ENCODE data around the gene LY6G5C.

Gene LY6G5C

GRCh38 chr6:31683591-31683990 is 2.7 kb upstream of the LY6G5C start:
- POLR2A ChIA-PET = interaction anchor here (0.9 to 2.2 kb wide), 8 partner anchors 8 to 147 kb away, joined by 3 to 8 read pairs (median 4); partner anchors contain the start of genes ABHD16A, HSPA1A, HSPA1B and HSPA1L
- DNase-seq (ENCODE audit: extremely low spot score) = no peak
- CTCF ChIA-PET = interaction anchor here (0.8 kb wide), 1 partner anchor 54 kb away, joined by 3 read pairs; no protein-coding TSS in a partner anchor
- no peak for TF ChIP-seq ZNF384 (IDR thresholded peaks at IDR 0.05)
- TF ChIP-seq L3MBTL2 (conservative IDR thresholded peaks at IDR 0.05) = no peak
- no peak for TF ChIP-seq BHLHE40 (IDR thresholded peaks at IDR 0.05; ENCODE audit: borderline replicate concordance)
- TF ChIP-seq SUZ12 (IDR thresholded peaks at IDR 0.05) = no peak

- ChIA-PET POLR2A (interaction anchor here (1.0 kb wide), 1 partner anchor 21 kb away, joined by 3 read pairs; the partner anchor contains the start of gene C6orf47), CTCF (interaction anchor here (1.5 kb wide), 1 partner anchor 88 kb away, joined by 6 read pairs; no protein-coding TSS in a partner anchor)
- no peak for TF ChIP-seq BHLHE40 (IDR thresholded peaks at IDR 0.05; ENCODE audit: borderline replicate concordance)
- DNase-seq (ENCODE audit: extremely low spot score) = no peak
Observed at GRCh38 chr6:31681135-31681671, 336 bp upstream of the LY6G5C start.

- CTCF ChIA-PET = no interaction called here
- no peak for DNase-seq (ENCODE audit: extremely low spot score)
- TF ChIP-seq NFRKB (IDR thresholded peaks at IDR 0.05) = no peak
- POLR2A ChIA-PET = interaction anchor here (0.7 to 1.8 kb wide), 3 partner anchors 17 to 152 kb away, joined by 3 to 5 read pairs (median 3); partner anchors contain the start of genes C6orf47 and MSH5
Observed at GRCh38 chr6:31677955-31678354, 2.9 kb downstream of the LY6G5C start.

- DNase-seq (ENCODE audit: extremely low spot score) = no peak
- ChIA-PET CTCF (no interaction called here), POLR2A (interaction anchor here (1.8 kb wide), 1 partner anchor 16 kb away, joined by 5 read pairs; the partner anchor contains the start of gene C6orf47)
- TF ChIP-seq FOXM1 (IDR thresholded peaks at IDR 0.05; ENCODE audit: borderline replicate concordance) (no peak), LEF1 (IDR thresholded peaks at IDR 0.05; ENCODE audit: borderline replicate concordance) (no peak), HDGF (IDR thresholded peaks at IDR 0.05; ENCODE audit: borderline replicate concordance) (no peak), ZNF384 (IDR thresholded peaks at IDR 0.05) (no peak), TARDBP (IDR thresholded peaks at IDR 0.05) (no peak), FOXA1 (IDR thresholded peaks at IDR 0.05) (no peak), SP1 (IDR thresholded peaks at IDR 0.05) (no peak), L3MBTL2 (conservative IDR thresholded peaks at IDR 0.05) (no peak), FOXK2 (IDR thresholded peaks at IDR 0.05) (no peak), BHLHE40 (IDR thresholded peaks at IDR 0.05; ENCODE audit: borderline replicate concordance) (no peak), ARNT (IDR thresholded peaks at IDR 0.05) (no peak), ELF4 (IDR thresholded peaks at IDR 0.05) (no peak), NFRKB (IDR thresholded peaks at IDR 0.05) (no peak)
Observed at GRCh38 chr6:31676904-31677303, 4.0 kb downstream of the LY6G5C start.

- no peak for TF ChIP-seq SP1 (IDR thresholded peaks at IDR 0.05)
- TF ChIP-seq SUZ12 (IDR thresholded peaks at IDR 0.05) = no peak
- TF ChIP-seq ELF4 (IDR thresholded peaks at IDR 0.05) = no peak
- no peak for TF ChIP-seq HDGF (IDR thresholded peaks at IDR 0.05; ENCODE audit: borderline replicate concordance)
- TF ChIP-seq ZNF384 (IDR thresholded peaks at IDR 0.05) = no peak
- no peak for TF ChIP-seq FOXA1 (IDR thresholded peaks at IDR 0.05)
- TF ChIP-seq L3MBTL2 (conservative IDR thresholded peaks at IDR 0.05) = no peak
- POLR2A ChIA-PET = interaction anchor here (1.0 to 1.8 kb wide), 2 partner anchors 12 to 16 kb away, joined by 3 to 5 read pairs; partner anchors contain the start of genes C6orf47 and GPANK1
- CTCF ChIA-PET = no interaction called here
- no peak for DNase-seq (ENCODE audit: extremely low spot score)
Observed at GRCh38 chr6:31676322-31676903, 4.5 kb downstream of the LY6G5C start.

GRCh38 chr6:31669676-31670075 is 11.2 kb downstream of the LY6G5C start, which contains the start of gene LY6G5B:
Gene LY6G5B (plus strand): TSS chr6:31669976. CDS start chr6:31670951, 975 bp downstream.
- no peak for TF ChIP-seq PKNOX1 (IDR thresholded peaks at IDR 0.05)
- no peak for TF ChIP-seq L3MBTL2 (conservative IDR thresholded peaks at IDR 0.05)
- no peak for TF ChIP-seq FOXK2 (IDR thresholded peaks at IDR 0.05)
- no peak for TF ChIP-seq CTBP1 (IDR thresholded peaks at IDR 0.05; ENCODE audit: borderline replicate concordance)
- TF ChIP-seq NFRKB (IDR thresholded peaks at IDR 0.05) = no peak
- no peak for TF ChIP-seq FOXM1 (IDR thresholded peaks at IDR 0.05; ENCODE audit: borderline replicate concordance)
- TF ChIP-seq ELF4 (IDR thresholded peaks at IDR 0.05) = no peak
- no peak for TF ChIP-seq ZNF384 (IDR thresholded peaks at IDR 0.05)
- TF ChIP-seq TARDBP (IDR thresholded peaks at IDR 0.05) = no peak
- TF ChIP-seq SP1 (IDR thresholded peaks at IDR 0.05) = no peak
- no peak for TF ChIP-seq SUZ12 (IDR thresholded peaks at IDR 0.05)
- TF ChIP-seq LEF1 (IDR thresholded peaks at IDR 0.05; ENCODE audit: borderline replicate concordance) = no peak
- TF ChIP-seq ARNT (IDR thresholded peaks at IDR 0.05) = no peak
- no peak for TF ChIP-seq BHLHE40 (IDR thresholded peaks at IDR 0.05; ENCODE audit: borderline replicate concordance)
- TF ChIP-seq FOXA1 (IDR thresholded peaks at IDR 0.05) = no peak
- TF ChIP-seq HDGF (IDR thresholded peaks at IDR 0.05; ENCODE audit: borderline replicate concordance) = no peak
- CTCF ChIA-PET = no interaction called here
- DNase-seq (ENCODE audit: extremely low spot score) = no peak
- POLR2A ChIA-PET = interaction anchor here (1.1 to 1.5 kb wide), 2 partner anchors 9 to 34 kb away, joined by 3 to 4 read pairs; partner anchors contain the start of gene C6orf47

GRCh38 chr6:31666337-31666965 is 14.4 kb downstream of the LY6G5C start:
- POLR2A ChIA-PET = interaction anchor here (0.7 to 1.4 kb wide), 6 partner anchors 11 to 181 kb away, joined by 3 to 7 read pairs (median 3); partner anchors contain the start of genes APOM, BAG6 and DDX39B
- TF ChIP-seq FOXK2 (IDR thresholded peaks at IDR 0.05) (no peak), ARNT (IDR thresholded peaks at IDR 0.05) (no peak)
- DNase-seq (ENCODE audit: extremely low spot score) = no peak
- CTCF ChIA-PET = no interaction called here

All from HEK293T (cell line).